Sciatic nerve (tissue), 2 donors: ENCODE data around the gene DEAF1. TPM values are rescaled to one million over a fixed set of nuclear protein-coding genes. Genes with fewer than 3 reads are reported as not detected.
A peak's percentile ranks its signal among the peaks of the same experiment; 100 is the strongest.
"Not testable (repeated sequence)": the region's sequence is repeated elsewhere in the genome, so short reads cannot be mapped to it uniquely, and the experiment has no call there.

Experiments used
- ATAC-seq: fragments of 200-7000 bp; cut with Tn5 transposase; one replicate; pipeline ENCODE4 v1.9.1; 2020; ENCODE audit warnings: mild to moderate bottlenecking, moderate library complexity
- DNase-seq: peaks from one replicate; pipeline ENCODE4 v3.0.0-alpha.2; 2020; ENCODE audit warnings: low spot score
- intact Hi-C: fragments of 100-400 bp; cut with DNase I; formaldehyde crosslinking; loops from one replicate; pipeline ENCODE4 v1.14.2; 2022
- total RNA-seq: library from RNA; stranded (reverse); fragmentation: NEBNext Ultra II Directional; extraction: Animal tissue kit (Norgen Biotek cat#: 25700); gene quantifications from one replicate; pipeline ENCODE4 v1.2.1, GENCODE V29; 2021
- donor health status: DM: no; HTN: no; CAD: no.
- donor health status: DM: no; HTN: no; CAD: no.

The DEAF1 gene
- total RNA-seq = 52.8 TPM

DNA sequence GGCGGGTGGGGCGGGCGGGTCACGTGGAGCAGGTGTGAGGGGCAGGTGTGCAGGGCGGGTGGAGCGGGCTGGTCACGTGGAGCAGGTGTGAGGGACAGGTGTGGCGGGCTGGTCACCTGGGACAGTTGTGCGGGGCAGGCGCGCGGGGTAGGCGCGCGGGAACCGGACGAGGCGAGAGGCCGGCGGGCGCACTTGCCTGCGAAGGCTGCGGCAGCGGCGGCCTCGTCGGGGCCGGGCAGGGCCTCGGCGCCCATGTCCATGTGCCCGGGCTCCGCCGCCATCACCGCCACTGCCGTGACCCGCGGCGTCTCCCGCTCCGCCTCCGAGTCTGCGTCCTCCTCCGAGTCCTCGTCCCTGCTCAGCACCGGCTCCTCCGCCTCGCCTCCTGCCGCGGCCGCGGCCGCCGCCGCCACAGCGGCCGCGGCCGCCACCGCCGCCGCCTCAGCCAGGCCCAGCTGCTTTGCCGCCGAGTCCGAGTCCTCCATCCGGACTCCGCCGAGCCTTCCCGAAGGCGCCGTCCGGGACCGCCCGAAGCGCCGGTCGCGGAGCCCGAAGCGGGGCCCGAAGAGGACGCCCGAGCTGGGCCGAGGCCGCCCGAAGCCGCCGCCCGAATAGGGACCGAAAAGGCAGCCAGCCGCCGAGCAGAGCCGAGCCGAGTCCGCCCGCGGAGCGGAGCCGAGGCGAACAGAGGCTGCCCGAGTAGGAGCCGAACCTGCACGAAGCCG is at the start of gene DEAF1:
Gene DEAF1, minus strand, starts transcription at position 660 of the 725 bp plus-strand sequence. Its CDS starts 175 bp downstream, at position 485.
- ATAC-seq (peak; percentile 95), DNase-seq (peak; percentile 100)
- intact Hi-C loops = no loop called here

DNA sequence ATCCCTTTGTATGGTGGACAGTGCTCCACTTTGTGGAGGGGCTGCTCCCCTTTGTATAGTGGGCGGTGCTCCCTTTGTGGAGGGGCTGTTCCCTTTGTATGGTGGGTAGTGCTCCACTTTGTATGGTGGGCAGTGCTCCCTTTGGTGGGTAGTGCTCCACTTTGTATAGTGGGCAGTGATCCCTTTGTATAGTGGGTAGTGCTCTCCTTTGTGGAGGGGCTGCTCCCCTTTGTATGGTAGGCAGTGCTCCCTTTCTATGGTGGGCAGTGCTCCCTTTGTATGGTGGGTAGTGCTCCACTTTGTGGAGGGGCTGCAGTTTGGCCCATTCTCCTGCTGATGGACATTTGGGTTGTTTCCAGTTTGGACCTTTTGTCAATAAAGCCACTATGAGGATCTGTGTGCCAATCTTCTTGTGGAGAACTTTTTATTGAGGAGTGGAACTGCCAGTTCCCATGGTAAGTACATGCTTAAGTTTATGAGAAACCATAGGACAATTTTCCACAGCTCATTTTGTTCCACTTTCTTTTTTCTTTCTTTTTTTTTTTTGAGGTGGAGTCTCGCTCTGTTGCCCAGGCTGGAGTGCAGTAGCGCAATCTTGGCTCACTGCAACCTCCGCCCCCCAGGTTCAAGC is 47.7 kb upstream of the DEAF1 start:
- intact Hi-C loops = loop anchor here (10.0 kb wide), 1 partner anchor 1642 kb away; no protein-coding TSS in a partner anchor

DNA sequence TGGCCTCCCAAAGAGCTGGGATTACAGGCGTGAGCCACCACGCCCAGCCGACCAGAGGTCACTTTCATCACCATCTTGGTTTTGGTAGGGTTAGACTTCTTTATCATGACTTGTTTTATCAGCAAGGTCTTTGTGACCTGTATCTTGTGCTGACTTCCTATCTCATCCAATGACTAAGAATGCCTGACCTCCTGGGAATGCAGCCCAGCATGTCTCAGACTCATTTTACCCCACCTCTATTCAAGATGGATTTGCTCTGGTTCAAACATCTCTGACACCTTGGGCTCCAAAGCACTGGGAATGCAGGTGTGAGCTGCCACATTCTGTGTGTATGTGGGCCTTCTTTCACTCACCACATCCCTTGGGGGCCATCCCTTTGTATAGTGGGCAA is 47.1 kb upstream of the DEAF1 start:
- DNase-seq (no peak), ATAC-seq (no peak)
- intact Hi-C loops = loop anchor here (10.0 kb wide), 1 partner anchor 1643 kb away; no protein-coding TSS in a partner anchor

More for the DNA sequence above, 47.7 kb upstream of the DEAF1 start:
- DNase-seq (no peak), ATAC-seq (no peak)

GRCh38 chr11:737899-738298 is 42.9 kb upstream of the DEAF1 start:
- ATAC-seq = peak; percentile 24
- DNase-seq, intact Hi-C loops: not testable (repeated sequence)

- DNase-seq (no peak), ATAC-seq (peak; percentile 34)
- intact Hi-C loops = no loop called here
Measured at GRCh38 chr11:737366-737765, 42.3 kb upstream of the DEAF1 start.

GRCh38 chr11:734541-734940 is 39.5 kb upstream of the DEAF1 start:
- intact Hi-C loops, DNase-seq, ATAC-seq: not testable (repeated sequence)

GRCh38 chr11:733072-733471 is 38.0 kb upstream of the DEAF1 start:
- no peak for ATAC-seq
- DNase-seq = no peak
- intact Hi-C loops = no loop called here

- peak; percentile 49 for ATAC-seq
- DNase-seq = peak; percentile 71
- intact Hi-C loops = no loop called here
Measured at GRCh38 chr11:729492-730074, 34.6 kb upstream of the DEAF1 start.

GRCh38 chr11:728901-729491 is 34.0 kb upstream of the DEAF1 start:
- DNase-seq (no peak), ATAC-seq (no peak)
- intact Hi-C loops = no loop called here

DNA sequence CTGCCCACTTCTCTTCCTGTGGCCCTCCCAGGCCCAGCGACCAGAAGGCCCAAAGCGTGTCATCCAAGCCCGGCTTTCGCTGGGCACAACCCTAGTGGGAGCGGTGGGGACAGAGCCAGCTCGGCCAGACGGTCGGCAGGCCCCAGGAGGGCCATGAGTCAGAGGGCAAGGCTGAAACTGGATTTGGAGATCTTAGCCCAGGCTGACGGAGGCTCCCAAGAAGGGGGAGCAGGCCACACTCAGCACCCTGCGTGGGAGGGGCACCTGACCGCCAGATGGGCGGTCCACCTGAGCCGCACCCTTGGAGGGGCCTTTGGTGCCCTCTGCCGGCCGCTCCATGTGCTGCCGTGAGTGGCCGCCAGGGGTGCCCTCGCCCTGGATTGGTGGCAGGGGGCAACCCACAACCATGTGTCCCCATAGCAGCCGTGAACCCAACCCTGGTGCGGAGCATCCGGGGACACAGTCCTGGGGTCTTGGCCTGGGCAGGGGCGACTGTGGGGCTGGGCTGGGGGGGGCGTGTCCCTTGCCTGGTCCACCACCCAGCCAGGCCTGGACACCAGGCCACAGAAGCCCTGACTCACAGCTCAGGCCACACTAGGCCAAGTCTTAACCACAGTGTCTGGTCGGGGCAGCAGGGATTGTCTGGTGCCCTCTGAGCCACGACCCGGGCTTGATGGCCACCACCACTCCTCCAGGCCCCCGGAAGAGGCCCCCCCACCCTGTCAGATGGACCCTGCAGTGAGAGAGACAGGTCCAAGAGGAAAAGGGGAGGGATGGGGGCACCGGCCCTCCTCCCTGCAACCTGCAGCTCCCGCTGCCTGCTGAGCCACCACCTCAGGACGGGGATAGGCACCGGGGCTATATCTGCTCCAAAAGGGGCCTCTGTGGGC is 33.1 kb upstream of the DEAF1 start:
- ATAC-seq (peak; percentile 87), DNase-seq (peak; percentile 91)
- intact Hi-C loops = no loop called here

GRCh38 chr11:727281-727701 is 32.3 kb upstream of the DEAF1 start:
- DNase-seq (no peak), ATAC-seq (peak; percentile 4)
- intact Hi-C loops = no loop called here

DNA sequence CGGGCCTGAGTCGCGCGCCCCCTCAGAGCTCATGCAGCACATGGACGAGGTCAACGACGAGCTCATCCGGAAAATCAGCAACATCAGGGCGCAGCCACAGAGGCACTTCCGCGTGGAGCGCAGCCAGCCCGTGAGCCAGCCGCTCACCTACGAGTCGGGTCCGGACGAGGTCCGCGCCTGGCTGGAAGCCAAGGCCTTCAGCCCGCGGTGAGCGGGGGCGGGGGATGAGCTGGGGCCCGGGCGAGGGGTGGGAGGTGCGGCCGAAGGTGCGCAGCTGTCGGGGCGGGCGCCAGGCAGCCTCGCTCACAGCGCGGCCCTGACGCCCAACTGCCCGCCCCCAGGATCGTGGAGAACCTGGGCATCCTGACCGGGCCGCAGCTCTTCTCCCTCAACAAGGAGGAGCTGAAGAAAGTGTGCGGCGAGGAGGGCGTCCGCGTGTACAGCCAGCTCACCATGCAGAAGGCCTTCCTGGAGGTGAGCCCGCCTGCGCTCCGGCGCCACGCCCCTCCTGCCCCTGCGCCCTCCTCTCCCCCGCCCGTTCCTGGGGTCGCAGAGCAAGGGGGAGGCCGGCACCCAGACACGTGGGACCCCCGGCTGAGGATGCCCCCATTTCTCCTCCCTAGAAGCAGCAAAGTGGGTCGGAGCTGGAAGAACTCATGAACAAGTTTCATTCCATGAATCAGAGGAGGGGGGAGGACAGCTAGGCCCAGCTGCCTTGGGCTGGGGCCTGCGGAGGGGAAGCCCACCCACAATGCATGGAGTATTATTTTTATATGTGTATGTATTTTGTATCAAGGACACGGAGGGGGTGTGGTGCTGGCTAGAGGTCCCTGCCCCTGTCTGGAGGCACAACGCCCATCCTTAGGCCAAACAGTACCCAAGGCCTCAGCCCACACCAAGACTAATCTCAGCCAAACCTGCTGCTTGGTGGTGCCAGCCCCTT is 31.5 kb upstream of the DEAF1 start:
- intact Hi-C loops = no loop called here
- ATAC-seq = no peak
- DNase-seq = peak; percentile 77

- ATAC-seq (no peak), DNase-seq (no peak)
- intact Hi-C loops = no loop called here
Measured at GRCh38 chr11:725624-726202, 30.7 kb upstream of the DEAF1 start.

- no peak for DNase-seq
- intact Hi-C loops = no loop called here
- no peak for ATAC-seq
Measured at GRCh38 chr11:724778-725386, 29.9 kb upstream of the DEAF1 start.

GRCh38 chr11:724049-724777 is 29.2 kb upstream of the DEAF1 start:
- no peak for DNase-seq
- intact Hi-C loops = no loop called here
- no peak for ATAC-seq

- no peak for DNase-seq
- ATAC-seq = peak; percentile 21
- intact Hi-C loops = no loop called here
Measured at GRCh38 chr11:723120-723883, 28.3 kb upstream of the DEAF1 start.
